NCI-H2196 treated with DMSO at 0.1 percent for 48 hours (cell line): ENCODE measurements around the gene TNFRSF18.
A peak's percentile ranks its signal among the peaks of the same experiment; 100 is the strongest.

Source experiments
- DNase-seq: peaks from one replicate; lab custom pipeline; 2025; ENCODE audit not compliant: unreplicated experiment; lab: John Stamatoyannopoulos, UW

The TNFRSF18 gene

DNA sequence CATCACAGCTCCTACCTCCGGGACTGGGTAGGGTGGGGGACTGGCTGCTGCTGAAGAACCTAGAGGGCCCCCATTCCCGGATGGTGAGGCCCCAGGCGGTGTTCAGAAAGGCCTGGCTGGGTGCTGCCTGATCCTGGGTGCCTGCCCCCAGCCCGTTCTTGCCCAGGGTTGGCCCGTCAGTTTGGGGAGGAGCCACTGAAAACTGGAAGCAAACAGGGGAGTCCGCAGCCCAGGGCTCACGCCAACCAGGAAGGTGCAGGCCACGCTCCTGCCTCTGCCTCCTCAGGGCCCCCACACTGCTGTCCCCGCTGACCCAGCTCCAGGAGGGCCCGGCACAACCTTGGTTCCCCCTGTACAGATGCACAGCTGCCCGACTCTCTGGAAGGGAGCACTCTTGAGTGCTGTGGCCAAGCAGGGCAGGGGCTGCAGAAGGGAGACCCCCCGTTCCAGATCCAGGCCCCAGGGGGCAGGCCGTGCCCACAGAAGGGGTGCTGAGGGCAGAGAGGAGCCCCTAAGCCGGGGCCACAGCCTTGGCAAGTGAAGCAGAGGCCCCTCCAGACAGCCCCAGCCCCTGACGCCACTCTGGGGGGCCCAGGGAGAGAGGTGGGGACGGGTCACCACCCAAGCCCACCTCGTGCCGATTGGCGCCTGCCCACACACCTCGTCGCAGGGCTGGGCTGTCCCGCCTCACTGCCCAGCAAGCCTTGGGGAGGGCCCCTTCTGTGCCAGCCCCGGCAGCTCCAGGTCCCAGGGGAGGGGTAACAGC is 34.6 kb upstream of the TNFRSF18 start:
- DNase-seq: no peak

GRCh38 chr1:1240348-1240732 is 33.9 kb upstream of the TNFRSF18 start:
- DNase-seq: no peak

- no peak for DNase-seq
Measured at GRCh38 chr1:1239614-1240347, 33.4 kb upstream of the TNFRSF18 start.

DNA sequence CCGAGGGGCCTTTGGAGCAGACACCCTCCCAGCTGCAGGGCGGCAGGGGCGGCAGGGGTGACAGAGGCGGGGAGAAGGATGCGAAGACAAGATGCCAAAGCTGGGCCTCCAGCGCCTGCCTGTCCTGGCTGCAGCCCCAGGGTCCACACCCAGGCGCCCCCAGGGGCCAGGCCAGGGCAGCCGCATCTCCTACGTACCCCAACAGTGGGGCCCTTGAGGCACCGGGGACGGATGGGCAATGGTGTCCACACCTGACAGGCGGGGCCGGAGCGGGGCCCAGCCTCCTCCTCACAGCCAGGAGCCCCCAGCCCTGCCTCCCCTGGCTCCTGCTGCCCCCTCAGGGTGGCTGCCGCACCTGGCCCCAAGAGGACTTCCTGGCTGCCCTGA is 32.8 kb upstream of the TNFRSF18 start:
- DNase-seq: no peak

GRCh38 chr1:1238702-1239178 is 32.3 kb upstream of the TNFRSF18 start:
- no peak for DNase-seq

DNA sequence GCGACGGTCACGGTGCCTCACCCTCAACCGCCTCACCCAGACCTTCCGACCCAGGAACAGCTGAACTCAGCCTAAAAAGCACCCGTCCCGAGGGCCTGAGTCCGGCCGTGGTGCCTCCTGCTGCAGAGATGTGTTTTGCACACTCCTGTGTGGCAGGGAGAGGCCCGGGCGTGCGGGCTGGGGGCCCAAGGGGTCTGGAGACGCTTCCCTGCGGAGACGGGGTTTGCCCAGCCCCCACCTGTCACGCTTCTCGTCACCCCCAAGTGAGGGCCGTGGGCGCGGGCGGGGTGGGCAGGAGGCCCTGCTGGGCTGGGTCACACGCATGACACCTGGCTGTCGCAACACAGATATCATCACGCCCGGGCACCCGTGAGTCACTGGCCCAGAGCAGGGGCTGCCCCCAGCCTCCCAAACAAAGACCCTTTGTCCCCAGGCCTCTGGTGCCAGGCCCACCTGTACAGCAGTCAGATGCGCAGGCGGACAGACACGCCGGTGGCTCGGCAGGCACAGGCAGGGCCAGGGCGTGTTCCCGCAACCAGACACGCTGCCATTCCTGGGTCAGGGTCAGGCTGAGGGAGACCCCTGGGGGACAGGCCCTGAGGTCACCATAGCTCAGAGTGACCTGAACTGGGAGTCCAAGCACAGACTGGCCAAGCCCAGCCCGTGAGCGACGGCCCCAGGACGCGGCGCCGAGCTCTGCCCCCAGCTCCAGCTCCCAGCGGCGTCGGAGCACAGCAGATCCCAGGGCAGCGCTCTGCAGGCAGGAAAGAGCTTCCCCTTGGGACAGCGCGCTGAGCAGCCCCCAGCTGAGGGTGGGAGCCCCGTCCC is 31.7 kb upstream of the TNFRSF18 start:
- no peak for DNase-seq

- no peak for DNase-seq
Measured at GRCh38 chr1:1236945-1237873, 30.8 kb upstream of the TNFRSF18 start.

DNA sequence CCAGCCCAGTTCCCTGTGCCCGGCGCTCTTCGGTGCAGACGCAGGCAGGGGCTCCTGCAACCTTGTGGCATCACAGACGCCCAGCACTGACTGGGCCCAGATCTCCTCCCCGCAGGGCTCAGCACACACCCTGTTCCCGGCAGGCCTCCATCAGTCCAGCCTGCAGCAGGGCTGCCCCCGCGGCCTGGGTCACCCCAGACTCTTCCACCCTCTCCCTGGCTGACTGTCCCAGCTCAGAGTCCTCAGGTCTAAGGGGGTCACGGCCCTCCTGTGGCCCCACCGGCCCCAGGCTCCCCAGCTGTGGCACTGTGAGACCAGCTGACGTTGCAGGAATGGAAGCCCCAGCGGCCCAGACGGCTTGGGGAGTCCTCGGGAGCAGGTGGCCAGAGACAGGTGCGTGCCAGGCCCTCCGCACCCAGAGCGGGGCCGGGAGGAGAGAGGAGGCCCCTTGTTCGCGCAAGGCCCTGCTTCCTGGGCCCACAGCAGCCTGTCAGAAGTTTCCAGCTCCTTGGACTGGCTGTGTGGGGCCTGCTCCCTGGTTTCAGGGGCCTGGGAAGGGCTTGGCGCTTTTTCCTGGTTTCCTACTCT is 29.9 kb upstream of the TNFRSF18 start:
- DNase-seq: no peak

GRCh38 chr1:1235016-1235744 is 28.8 kb upstream of the TNFRSF18 start:
- DNase-seq: no peak

DNA sequence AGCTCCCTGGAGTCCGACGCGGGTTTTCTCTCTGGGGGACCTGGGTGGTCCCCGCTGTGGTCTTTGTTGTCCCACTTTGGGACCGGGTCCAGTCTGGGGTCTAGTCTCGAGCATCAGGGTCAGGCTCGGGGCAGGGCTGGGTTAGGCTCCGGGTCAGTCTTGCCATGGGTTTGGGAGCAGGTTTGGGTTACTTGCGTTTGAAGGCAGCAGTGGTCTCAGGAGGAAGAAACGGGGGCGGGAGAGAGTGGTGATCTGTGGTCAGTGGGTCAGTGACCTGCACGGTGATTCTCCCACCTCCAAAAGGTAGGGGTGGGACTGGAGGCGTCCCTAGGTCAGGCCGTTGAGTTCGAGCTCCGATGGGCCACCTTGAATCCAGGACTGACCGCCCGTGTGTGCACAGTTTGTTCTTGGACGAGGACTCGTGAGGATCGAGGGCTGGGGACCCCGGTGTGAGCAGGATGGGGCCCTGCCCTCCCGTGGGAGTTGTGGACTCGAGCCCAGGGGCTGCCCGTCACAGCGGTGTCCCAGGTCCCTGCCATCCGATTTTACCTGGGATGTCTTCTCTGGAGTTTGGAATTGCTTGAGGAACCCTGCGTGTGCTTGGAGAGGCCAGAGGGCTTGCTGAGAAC is 27.9 kb upstream of the TNFRSF18 start:
- DNase-seq: no peak

DNA sequence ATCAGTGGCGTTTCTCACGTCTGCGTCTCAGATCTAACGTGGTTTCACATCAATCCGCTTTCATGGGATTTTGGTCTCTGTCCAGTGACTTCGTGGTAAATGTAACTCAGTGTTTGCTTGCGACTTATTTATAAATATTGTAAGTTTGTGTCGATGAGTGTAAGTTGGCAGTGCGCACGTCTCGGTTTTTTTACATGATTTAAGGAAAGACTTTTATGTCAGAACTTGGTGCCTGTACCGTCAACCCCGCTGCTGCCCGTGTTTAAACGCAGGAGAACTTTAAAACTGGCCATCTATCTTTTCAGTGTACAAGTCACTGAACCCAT is 27.1 kb upstream of the TNFRSF18 start:
- DNase-seq: no peak

- DNase-seq: no peak
Measured at GRCh38 chr1:1232796-1233566, 26.6 kb upstream of the TNFRSF18 start.

DNA sequence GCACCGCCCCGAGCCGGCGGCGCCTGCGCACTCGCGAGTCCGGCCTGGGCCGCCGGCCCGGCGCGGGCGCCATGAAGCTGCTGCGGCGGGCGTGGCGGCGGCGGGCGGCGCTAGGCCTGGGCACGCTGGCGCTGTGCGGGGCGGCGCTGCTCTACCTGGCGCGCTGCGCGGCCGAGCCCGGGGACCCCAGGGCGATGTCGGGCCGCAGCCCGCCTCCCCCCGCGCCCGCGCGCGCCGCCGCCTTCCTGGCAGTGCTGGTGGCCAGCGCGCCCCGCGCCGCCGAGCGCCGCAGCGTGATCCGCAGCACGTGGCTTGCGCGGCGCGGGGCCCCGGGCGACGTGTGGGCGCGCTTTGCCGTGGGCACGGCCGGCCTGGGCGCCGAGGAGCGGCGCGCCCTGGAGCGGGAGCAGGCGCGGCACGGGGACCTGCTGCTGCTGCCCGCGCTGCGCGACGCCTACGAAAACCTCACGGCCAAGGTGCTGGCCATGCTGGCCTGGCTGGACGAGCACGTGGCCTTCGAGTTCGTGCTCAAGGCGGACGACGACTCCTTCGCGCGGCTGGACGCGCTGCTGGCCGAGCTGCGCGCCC is 25.9 kb upstream of the TNFRSF18 start, which contains the start of gene B3GALT6:
B3GALT6 (plus strand) TSS at position 30 of the 588 bp plus-strand sequence; CDS start at position 72, 42 bp downstream.
- DNase-seq: no peak

GRCh38 chr1:1231400-1232207 is 25.2 kb upstream of the TNFRSF18 start, which contains the start of gene SDF4:
SDF4 (minus strand) TSS chr1:1232001; CDS start chr1:1228772, 3,229 bp downstream.
- peak; percentile 86 for DNase-seq

DNA sequence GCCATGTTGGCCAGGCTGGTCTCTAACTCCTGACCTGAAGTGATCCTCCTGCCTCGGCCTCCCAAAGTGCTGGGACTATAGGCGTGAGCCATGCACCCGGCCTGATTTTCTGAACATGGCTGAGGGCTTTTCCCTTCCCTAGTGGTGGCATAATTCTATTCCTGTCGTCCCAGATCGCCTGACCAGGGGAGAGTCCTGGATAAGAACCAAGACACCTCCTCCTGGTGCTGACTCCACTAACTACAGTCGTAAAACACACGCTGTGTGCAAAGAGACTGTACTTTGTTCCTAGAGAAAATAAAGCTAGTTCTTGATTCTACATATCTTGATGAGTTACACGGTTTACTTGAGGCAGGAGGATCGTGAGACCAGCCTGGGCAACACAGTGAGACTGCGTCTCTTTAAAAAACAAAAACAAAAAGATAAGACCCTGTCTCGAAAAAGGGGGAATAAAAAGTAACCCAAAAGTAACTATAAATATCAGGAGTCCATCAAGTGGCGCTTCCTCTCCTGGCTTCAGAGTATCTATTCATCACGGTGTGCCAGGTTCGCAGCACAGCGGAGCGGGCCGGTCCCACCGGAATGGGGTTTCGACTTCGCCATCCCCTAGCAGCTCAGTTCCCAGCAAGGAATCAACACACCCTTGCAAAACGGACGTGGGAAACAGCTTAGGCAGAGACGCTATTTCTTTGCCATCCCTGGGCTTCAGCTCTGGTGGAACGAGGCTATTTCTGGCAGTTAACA is 24.4 kb upstream of the TNFRSF18 start:
- no peak for DNase-seq

DNA sequence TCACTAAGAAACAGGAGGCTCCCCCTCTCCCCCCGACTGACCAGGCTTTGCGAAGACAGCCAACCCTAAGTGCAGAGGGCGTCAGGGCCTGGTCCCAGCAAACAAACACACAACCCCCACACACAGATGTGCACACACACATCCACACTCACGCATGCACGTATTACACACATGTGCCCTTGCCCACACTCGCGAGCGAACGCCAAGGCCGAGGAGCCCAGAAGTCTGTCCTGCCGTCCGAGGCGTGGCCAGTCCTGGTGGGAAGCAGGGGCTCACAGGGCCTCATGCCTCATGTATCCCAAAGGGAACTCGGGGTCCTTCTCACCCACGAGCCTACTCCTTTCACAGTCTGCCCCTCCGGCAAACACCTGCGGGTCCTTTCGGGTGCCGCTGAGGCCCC is 23.4 kb upstream of the TNFRSF18 start:
- DNase-seq: no peak
